Prostate gland (tissue), 2 donors: ENCODE data around the gene GGN.

Source experiments
- CTCF ChIP-seq, 4 experiments: fragments of 200-600 bp in 2 of 4; fragments of 450-650 bp in 2 of 4; sonication (generic) in 2 of 4; IDR thresholded peaks; 1 replicate in 3 of 4; 2 replicates in 1 of 4; pipeline ENCODE4 v1.5.1; 2016 to 2019; ENCODE audit warnings: antibody characterized with exemption in 4 of 4, mild to moderate bottlenecking in 2 of 4, moderate library complexity in 2 of 4
- POLR2A ChIP-seq: fragments of 450-650 bp; IDR thresholded peaks from one replicate; pipeline ENCODE4 v1.6.1; 2016; ENCODE audit warnings: antibody characterized with exemption, mild to moderate bottlenecking

GRCh38 chr19:38371081-38371480 lies 16.8 kb downstream of the GGN start:
- TF ChIP-seq CTCF (IDR thresholded peaks at IDR 0.05) (no peak), POLR2A (no peak)
